LNCAP (cell line): ENCODE measurements around the gene WDR37.

Experiments used
- CTCF ChIP-seq: fragments of 450-650 bp; IDR thresholded peaks from 2 replicates; pipeline ENCODE4 v1.5.1; 2017; ENCODE audit warnings: mild to moderate bottlenecking

The WDR37 gene

DNA sequence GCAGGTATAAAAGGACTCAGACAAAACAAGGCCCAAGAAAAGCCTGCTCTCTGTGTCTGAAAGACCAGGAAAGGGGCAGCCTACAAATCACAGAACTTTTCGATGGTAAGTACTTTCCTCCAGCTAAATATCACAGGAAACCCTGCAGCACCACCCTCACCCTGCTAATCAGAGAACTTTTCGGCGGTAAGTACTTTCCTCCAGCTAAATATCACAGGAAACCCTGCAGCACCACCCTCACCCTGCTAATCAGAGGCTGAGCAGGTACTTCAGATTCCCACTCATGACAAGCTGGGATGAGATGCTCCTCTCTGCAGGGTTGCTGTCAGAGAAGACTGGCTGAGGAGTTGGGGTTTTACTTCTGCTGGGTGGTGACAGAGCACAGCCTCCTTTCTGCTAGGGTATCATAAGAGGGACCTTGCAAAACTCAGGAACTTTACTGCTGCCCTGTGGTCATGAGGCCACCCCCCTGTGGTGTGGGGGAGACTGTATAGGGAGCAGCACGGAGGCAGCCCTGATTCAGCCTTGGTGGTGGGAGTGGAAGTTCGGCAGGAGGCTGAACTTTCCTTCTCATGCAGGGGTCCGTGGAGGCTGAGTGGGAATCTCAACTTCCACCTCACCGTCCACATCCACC lies 7.2 kb downstream of the WDR37 start:
- TF ChIP-seq CTCF: no peak

DNA sequence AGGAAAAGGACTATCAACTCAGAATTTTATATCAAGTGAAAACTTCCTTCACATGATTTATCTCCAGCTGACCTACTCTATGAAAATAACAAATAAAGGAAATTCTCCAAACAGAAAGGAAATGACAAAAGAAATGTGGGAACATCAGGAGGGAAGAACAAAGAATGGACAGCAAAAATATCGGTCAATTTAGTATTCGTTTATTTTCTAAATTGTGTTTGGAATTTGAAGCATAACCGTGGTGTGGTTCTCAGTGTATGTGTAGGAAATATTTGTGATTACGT lies 8.7 kb downstream of the WDR37 start:
- no peak for TF ChIP-seq CTCF

DNA sequence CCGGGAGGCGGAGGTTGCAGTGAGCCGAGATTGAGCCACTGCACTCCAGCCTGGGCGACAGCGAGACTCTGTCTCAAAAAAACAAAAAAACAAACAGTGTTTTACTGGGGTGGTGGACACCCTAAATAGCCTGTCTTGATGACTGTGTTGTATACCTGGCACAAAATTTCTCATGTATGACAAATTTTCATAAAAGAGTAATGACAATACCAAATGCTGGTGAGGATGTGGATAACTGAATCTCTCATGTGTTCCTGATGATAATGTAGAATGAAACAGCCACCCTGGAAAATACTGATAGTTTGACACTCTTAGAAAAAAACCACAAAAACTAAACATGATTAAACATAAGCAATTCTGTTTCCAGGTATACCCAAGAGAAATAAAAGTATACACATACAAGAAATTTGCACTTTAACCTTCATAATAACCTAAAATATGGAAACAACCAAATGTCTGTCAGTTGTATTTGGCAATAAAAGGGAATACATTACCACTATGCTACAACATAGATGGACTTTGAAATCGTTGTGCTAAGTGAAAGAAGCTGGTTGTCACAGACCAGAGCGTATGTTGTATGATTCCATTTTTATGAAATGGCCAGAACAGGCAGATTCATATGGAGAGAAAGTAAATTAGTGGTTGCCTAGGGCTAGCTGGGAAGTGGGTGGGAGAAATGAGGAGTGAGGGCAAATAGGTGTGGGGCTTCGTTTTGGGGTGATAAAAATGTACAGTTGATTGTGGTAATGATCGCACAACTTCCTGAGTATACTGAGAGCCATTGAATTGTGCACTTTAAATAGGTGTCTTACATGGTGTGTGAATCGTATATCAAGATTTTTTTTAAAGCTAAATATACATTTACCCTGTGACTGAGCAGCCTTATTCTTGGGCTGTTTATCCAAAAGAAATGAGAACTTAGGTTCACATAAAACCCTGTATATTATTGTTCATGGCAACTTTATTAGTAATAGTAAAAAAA lies 12.5 kb downstream of the WDR37 start:
- no peak for TF ChIP-seq CTCF

DNA sequence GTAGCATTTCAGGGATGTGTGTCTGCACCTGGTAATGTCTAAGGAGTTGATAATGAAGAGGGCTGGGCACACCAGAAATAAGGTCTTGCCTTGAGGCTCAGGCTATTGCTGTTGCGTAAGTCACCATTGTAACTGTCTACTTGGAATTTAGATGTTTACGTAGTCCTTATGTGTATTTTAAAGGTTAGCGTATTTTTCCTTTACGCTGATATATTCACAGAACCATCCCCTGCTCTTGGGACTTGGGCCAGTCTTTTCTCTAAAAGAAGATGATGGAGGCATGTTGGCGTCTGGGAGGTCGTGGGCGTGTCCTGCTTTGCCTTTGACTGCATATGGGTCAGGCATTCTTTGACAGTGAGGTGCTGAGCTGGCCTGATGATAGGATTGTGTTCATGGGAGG lies 14.7 kb downstream of the WDR37 start:
- TF ChIP-seq CTCF: no peak

GRCh38 chr10:1074052-1074747 lies 18.0 kb downstream of the WDR37 start:
- TF ChIP-seq CTCF: no peak

DNA sequence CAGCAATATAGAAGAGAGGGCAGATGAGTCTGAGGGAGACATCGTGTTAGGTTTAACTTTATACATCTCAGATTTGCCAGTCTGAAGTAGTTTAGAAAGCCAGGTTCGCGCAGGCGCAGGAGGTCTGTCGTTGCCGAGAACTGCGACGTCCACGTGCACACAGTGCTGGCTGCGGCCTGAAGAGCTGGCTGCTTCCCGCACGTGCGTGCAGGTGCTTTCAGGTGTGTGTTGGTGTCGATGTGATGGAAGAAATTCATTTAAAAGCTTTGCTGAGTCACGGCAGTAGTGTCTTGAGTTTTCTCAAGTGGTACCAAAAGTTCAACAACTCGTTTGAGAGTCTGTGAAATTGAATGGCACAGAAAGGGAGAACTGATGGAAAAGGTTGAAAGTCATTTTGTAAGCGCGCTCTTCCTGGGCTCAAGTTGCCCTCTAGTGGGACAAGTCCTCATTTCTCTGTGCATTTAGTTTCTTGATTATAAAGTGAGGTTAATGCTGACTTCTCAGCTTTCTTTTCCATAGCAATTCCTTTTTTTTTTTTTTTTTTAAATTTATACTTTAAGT lies 18.6 kb downstream of the WDR37 start:
- peak; percentile 38; the same call in 1 of the 2 replicates for TF ChIP-seq CTCF

- TF ChIP-seq CTCF: no peak
Observed at GRCh38 chr10:1078668-1079067, 22.5 kb downstream of the WDR37 start.
